SK-N-SH (cell line): ENCODE data around the gene PGAM2.

Experiments used
- NRF1 ChIP-seq: IDR thresholded peaks from 2 replicates; pipeline ENCODE4 v1.6.1; 2012; ENCODE audit warnings: low read depth, mild to moderate bottlenecking, low read length
- POLR2AphosphoS5 ChIP-seq: IDR thresholded peaks from 2 replicates; pipeline ENCODE4 v1.6.1; 2012; ENCODE audit warnings: low read depth, low read length
- RFX5 ChIP-seq: IDR thresholded peaks from 2 replicates; pipeline ENCODE4 v1.6.1; 2012; ENCODE audit warnings: mild to moderate bottlenecking, improper control_type of control experiment, low read length
- SIN3A ChIP-seq: IDR thresholded peaks from 2 replicates; pipeline ENCODE4 v1.6.1; 2012; ENCODE audit warnings: low read depth, mild to moderate bottlenecking, low read length, moderate library complexity, borderline replicate concordance
- TCF12 ChIP-seq: IDR thresholded peaks from 2 replicates; pipeline ENCODE4 v1.4.0; 2012
- TF ChIP-seq, protein P1 (sequence below): fragments of 200-600 bp; sonication (generic); IDR thresholded peaks from 2 replicates; pipeline ENCODE4 v1.6.1; 2017; ENCODE audit warnings: antibody characterized with exemption, mild to moderate bottlenecking, moderate library complexity
- TF ChIP-seq, protein P2 (sequence below): IDR thresholded peaks from 2 replicates; pipeline ENCODE4 v1.6.1; 2012; ENCODE audit warnings: mild to moderate bottlenecking, low read depth, low read length, moderate library complexity

DNA sequence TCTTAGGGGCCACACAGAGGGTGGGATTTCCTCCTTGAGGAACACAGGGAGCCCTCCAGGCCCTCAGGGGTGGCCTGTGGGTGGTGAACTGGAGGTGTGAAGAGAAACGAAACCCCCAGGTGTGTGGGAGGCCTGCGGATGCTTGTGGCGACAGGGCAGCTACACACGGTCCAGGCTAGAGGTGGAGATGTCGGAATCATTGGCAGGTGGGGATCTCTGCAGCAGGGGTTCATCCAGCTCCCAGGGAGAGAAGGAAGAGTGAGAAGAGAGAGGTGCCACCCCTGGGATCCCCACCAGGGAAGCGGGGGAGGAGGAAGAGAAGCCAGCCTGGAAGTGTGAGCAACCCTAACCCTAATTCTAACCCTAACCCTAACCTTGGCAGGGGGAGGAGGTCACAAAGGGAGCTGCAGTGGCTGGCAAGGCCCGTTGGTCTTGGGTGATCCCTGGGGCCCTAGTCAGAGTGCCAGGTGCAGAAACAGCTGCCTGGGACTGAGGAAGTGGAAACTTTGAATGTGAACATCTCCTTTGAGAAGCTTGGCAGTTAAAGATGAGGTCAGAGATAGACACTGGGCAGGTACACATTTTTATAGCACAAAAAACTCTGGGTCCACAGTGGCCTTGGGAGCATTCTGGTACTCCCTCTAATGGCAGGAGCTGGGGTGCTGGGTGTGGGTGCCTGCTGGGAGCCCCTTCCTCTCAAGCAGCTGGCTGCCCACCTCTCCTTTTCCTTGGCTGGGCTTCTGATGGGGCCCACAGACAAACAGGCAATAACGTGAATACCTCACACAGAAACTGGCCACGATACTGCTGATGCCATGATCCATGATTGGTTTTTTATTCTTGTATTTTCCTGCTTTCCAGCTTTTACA lies 31.9 kb upstream of the PGAM2 start:
- TF ChIP-seq, protein P1, sequence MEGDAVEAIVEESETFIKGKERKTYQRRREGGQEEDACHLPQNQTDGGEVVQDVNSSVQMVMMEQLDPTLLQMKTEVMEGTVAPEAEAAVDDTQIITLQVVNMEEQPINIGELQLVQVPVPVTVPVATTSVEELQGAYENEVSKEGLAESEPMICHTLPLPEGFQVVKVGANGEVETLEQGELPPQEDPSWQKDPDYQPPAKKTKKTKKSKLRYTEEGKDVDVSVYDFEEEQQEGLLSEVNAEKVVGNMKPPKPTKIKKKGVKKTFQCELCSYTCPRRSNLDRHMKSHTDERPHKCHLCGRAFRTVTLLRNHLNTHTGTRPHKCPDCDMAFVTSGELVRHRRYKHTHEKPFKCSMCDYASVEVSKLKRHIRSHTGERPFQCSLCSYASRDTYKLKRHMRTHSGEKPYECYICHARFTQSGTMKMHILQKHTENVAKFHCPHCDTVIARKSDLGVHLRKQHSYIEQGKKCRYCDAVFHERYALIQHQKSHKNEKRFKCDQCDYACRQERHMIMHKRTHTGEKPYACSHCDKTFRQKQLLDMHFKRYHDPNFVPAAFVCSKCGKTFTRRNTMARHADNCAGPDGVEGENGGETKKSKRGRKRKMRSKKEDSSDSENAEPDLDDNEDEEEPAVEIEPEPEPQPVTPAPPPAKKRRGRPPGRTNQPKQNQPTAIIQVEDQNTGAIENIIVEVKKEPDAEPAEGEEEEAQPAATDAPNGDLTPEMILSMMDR: no peak
- TF ChIP-seq, protein P2, sequence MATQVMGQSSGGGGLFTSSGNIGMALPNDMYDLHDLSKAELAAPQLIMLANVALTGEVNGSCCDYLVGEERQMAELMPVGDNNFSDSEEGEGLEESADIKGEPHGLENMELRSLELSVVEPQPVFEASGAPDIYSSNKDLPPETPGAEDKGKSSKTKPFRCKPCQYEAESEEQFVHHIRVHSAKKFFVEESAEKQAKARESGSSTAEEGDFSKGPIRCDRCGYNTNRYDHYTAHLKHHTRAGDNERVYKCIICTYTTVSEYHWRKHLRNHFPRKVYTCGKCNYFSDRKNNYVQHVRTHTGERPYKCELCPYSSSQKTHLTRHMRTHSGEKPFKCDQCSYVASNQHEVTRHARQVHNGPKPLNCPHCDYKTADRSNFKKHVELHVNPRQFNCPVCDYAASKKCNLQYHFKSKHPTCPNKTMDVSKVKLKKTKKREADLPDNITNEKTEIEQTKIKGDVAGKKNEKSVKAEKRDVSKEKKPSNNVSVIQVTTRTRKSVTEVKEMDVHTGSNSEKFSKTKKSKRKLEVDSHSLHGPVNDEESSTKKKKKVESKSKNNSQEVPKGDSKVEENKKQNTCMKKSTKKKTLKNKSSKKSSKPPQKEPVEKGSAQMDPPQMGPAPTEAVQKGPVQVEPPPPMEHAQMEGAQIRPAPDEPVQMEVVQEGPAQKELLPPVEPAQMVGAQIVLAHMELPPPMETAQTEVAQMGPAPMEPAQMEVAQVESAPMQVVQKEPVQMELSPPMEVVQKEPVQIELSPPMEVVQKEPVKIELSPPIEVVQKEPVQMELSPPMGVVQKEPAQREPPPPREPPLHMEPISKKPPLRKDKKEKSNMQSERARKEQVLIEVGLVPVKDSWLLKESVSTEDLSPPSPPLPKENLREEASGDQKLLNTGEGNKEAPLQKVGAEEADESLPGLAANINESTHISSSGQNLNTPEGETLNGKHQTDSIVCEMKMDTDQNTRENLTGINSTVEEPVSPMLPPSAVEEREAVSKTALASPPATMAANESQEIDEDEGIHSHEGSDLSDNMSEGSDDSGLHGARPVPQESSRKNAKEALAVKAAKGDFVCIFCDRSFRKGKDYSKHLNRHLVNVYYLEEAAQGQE: no peak
- TF ChIP-seq NRF1 (no peak), POLR2AphosphoS5 (no peak), SIN3A (no peak), TCF12 (no peak), RFX5 (no peak)
